C1 segment of cervical spinal cord (tissue), 14 donors: ENCODE measurements around the gene HEG1.

Experiments
- DNase-seq, 14 donors: peaks; one replicate each; lab custom pipeline; 2025; lab: John Stamatoyannopoulos, UW

The HEG1 gene

DNA sequence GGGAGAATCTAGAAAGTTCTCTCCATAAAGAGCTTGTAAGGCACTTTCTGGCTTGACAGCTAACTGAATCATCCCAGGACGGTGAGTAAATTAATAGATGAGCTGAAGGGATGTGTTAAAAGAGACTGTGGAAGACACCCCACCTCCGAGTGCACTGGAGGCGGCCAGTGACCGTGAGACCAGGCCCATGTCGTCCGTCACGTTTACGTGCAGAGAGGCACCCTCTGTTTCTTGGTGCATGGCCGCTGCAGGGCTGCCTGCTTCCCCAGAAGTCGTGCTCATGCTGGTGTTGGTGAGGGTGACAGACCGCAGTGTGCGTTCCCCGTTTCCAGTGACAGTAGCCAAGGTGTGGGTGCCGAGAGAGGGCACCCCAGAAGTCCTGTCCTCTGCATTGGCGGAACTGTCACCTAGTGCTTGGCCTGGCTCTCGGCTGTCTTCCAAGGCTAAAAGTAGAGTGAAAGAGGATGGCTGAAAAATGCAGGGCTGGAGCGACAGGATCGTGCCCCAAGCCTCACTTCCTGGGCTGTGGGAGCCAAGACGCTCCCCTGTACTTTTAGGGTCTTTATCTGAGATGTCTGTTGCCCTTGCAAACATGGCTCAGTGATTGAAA lies 41.1 kb downstream of the HEG1 start:
- DNase-seq: no peak

DNA sequence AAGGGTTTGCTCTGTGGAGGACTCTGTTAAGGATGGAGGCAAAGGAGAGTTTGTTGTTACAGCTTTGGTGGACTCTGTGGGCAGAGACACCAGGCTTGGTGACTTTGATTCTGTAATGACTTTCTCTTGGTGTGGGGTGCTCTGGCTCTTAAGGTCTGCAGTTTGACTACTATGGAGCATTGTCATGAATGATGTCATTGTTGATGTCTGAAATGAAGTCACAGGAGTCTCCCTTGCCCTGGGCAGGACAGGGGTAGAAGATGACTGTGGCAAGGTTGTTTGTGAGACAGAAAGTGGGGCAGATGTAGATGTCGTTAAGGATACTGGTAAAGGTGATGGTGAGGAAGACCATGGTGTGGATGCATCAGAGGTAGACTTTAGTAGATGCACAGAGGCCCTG lies 42.7 kb downstream of the HEG1 start:
- DNase-seq: no peak

DNA sequence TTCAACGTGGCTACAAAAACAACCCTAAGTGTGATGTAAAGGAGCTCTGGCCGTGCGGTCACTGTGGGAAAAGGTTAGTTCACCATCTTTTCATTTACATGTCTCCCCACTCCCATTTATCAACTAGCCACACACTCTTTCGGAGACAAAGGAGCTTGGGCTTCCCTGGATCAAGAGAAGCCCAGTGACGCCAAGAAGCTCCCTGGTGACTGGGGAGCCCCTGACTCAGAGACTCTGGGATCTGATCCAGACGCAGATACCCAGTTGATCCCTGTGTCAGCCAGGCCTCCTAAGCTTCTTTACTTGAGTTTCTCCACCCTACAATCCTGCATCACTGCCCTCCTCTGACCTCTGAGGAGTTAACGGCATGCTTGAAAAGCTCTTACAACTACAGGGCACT lies 43.9 kb downstream of the HEG1 start:
- DNase-seq: peak in 1 of 14 donors; percentile 32

DNA sequence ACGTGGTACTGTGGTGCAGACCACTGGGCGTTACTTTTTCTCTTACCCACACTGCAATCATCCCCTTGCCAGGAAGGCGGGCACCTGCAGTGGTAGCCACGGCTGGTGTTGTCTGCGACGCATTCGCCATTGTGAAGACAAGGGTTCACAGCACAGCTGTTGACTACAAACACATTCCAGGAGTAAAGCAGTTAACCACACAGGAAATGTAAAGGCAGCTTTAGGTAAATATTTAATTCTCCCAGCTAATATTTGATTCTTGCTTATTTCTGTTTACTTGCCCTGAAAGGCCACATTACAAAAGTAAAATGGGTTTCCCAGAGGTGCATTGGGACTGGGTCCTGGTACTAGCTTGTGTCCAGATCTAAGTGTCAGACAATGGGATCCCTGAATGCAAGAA lies 45.4 kb downstream of the HEG1 start:
- DNase-seq: no peak

DNA sequence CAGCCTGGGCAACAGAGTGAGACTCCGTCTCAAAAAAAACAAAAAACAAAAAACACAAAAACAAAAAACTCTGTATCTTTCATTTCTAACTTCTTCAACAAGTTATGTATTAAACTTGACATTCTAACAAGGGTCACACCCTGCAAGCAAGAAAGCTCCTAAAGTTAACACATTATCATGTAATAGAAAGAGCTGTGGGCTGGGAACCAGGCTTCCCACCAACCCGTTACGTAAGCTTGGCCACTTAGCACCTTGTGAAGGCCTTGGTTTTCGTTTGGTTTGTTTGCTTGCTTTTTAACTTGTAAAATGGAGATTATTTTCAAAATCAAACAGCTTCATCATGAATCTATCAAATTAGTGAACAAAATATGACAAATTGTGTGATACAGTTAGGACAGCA lies 47.0 kb downstream of the HEG1 start:
- DNase-seq: no peak

DNA sequence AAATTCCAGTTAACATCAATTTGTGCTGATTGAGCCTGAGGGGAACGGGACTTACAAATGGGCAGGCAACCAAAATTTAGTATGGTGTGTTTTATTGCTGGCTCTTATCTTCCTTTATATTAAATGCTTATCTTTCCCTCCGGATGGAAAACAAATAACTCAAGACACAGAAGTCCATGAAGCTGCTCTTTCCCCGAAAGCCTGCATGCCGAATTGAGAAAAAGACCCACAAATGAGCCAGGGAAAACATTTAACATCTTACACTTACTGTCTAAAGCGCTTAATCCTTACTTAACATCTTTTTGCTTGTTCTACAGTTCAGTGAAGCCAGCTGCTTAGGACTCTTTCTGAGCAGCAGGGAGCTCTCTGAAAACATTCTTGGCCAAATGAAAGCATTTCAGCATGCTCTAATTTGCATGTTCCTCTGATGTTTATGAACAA lies 49.5 kb downstream of the HEG1 start:
- DNase-seq: no peak

DNA sequence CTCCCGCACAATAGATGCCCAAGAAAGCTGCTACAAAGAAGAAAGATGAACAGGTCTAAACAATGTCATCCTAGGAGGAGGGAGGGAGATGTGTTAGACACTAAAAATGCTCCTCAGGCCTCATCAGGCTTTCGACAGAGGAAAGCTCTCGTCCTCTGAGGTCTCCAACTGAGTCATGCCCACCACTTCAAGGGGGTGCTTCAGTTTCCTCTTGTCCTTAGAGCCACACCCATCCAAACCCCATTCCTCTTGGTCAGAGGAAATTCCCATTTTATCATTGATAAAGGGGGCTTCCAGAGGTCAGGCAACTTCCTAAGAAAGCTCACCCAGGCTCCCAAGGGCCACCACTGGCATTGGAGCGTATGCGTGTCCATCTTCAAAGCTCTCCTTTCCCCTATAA lies 50.1 kb downstream of the HEG1 start:
- DNase-seq: no peak

DNA sequence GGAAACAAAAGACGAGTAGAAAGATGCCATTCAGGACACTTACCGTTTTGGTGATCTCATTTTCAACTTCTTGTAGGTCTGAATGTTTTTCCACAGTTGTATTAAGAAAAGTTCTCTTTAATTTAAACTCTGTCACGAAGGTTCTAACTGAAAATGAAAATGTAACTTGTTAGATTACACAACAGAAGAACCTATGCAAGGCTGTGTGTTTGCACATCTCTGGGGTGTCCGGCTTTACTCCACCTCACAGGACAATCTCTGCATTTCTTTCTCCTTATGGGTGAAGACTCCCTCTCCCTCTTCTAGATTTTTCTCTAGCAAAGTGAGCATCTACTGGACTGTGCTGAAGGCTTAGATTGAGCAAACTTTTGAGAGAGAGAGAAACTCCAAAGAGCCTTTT lies 50.6 kb downstream of the HEG1 start:
- no peak for DNase-seq

DNA sequence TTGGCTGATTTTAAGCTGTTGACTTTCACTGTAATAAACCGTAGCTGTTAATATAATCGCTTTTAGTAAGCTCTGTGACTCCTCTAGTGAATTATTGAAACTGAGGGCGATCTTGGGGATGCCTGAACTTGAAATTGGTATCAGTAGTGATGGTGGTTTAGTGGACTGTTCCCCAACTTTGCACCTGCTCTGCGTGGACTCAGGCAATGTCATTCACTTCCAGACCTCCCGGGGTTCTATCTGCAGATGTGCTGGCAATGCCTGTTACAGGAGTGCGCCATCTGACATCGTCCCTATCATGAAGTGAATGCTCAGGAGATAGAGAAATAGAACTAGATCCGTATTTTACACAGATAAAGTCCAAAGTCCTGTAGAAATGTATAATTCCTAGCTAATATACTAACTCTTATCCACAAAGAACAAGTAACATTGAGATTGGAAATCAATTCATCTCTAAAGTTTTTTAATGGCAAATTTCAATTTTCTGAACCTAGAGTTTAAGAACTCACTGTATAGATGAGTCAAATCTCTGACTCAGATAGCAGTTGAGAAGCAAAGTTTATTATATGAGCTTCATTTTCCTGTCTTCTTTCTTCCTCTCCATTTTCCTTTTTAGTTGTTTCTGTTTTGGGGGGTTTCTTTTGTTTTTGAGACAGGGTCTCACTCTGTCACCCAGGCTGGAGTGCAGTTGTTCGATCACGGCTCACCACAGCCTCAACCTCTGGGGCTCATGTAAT lies 51.8 kb downstream of the HEG1 start:
- no peak for DNase-seq

DNA sequence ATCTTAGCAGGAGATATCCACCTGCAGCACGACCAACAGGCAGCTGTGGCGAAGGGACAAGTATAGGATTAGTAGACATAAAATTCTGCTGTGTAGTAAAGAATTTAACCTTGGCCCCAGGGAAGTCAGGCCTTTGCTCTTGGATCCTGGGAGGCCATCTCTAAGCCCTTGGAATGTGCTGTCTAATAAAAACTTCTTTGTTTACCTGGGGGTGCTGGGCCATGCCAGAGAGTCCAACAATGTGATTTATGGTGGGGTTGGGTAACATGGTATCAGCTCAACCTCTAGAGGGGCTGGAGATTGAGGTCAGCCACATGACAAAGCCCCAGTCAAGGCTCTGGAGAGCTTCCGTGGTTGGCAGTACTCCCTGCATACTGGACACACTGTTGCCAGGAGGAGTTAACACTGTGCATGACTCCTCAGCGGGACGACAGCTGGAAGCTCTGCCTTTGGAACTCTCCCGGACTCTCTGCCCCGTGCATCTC lies 52.4 kb downstream of the HEG1 start:
- peak in 4 of 14 donors; percentile 16 to 38 (median 34) for DNase-seq

DNA sequence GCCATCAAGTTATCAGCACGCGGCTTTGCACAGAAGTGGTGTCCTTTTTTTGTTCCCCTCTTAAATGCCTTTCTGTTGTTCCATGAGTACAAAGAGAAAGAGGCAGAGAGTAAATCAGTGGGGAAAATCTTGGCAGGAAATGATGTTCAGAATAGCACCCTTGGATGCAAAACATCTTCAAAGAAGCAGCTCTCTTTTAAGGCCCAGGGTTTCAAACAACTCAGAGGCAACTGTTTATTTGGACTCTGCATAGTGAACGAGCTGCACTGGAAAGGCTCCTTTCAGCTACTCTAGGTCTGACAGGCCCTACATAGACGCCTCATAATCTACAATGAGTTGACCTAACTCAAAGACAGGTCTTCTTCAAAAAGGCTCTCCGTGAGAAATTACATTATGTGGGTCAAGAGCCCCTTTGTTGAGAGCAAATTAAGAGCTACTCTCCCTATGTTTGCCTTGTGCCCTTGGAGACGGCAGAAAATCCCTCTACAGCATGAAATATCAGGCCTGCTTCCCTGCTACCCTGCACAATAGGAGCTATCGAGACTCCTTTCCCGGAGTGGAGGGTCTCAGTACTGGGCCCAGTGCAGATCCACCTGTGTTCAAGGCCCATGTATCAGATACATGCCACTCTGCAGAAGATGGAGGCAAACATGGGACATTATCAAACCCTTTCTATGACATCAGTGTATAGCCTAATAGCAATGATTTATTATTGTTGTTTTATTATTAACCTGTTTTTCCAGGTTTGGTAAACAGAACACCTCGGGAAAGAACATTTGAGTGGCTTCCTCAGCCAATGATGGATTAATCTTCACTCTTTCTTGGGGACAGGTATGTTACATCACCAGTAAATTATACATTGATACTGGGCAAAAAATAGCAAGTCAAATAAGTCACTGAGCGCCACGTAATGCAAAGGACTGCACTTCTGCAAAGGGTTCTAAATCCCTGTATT lies 53.1 kb downstream of the HEG1 start:
- no peak for DNase-seq

DNA sequence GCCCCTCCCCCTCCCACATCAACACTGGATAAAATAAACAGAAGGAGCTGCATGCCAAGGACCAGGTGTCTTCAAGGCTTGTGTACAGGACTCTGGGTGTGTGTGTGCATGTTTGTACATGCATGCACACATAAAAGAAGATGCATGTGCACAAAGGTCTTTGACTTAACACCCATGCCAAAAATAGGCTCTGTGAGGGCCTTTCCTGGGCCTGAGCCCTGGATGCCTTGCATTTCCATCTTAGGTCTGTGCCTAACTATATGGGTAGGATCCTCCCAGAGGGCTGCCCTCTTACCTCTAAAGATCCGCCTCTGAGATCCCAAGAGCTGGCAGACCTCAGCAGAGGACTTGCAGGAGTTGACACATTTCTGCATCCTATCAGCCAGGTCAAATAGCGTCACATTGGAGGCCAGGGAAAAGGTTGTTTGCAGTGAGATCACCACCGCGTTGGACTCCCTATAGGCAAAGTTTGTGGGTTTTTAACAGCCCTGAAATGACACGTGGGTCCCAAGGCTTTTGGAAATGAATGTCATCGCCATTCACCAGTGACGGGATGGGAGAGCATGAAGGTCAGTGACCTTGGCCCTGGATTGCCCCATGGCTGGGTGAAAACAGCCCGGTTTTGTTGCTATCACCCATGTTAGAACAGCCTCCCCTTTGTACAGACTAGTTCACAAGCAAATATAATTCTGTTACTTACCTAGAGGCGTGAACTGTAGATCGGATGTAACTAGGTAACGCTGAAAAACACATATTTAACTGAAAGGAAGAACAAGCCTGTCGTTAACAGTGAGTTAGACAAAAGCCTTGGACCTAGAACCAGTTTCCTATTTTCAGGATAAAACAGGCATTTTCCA lies 54.0 kb downstream of the HEG1 start:
- DNase-seq: no peak

DNA sequence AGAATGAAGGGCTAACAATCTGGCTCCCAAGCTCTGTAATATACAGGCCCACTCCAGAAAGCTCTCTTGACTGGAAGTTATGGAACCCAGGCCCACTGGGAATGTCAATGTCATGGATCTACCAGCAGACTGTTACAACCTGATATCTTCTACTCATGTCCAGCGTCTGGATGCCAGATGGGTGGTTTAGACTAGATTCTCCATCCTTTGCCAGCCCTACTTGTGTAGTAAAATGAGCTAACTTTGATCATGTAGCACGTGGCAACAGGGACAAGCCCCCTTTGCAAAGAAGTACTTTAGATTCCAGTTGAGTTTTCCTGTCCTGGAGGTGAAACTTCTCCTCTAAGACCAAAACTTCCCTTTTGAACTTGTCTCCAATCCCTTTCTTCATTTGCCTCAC lies 55.1 kb downstream of the HEG1 start:
- no peak for DNase-seq

DNA sequence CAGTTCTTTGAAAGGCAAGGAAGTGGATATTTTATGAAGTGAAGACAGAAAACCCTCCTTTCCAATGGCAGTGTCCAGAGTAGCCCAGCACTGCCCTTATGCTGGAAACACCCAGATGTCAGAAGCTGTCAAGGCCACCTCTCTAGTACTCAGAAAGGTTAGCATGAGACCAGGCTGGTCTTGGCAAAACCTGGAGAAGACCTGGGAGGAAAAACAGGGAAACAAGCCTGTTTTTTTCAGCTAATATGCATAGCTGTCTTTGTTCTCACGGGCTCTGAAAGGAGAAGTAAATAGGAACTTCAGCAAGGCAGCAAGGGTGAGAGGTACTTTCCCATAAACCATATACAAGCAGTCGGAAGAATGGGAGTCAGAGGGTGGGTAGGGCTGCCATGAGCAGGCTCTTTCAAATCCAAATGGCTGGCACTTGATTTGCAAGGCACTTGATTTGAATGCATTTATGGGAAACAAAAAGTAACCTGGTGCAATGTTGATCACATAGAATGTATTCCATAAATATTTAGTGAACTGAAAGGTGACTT lies 55.8 kb downstream of the HEG1 start:
- no peak for DNase-seq

DNA sequence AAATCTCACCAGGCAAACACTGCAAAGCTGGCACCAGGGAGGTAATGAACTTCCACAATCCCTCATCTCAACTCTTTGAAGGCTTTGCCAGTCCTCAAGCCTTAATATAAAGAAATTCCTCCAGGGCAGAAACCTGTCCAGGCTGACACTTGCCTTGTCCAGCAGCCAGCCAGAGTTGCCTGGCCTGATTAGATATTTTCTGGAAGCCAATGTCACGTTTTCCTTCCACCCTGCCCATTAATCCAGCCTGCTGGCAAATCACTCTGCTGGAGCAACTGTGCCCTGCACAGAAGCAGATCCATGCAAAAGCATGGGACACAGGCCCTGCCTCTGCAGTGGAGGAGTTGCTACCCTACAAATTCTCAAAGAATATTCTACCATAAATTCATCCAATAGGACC lies 56.5 kb downstream of the HEG1 start:
- no peak for DNase-seq

DNA sequence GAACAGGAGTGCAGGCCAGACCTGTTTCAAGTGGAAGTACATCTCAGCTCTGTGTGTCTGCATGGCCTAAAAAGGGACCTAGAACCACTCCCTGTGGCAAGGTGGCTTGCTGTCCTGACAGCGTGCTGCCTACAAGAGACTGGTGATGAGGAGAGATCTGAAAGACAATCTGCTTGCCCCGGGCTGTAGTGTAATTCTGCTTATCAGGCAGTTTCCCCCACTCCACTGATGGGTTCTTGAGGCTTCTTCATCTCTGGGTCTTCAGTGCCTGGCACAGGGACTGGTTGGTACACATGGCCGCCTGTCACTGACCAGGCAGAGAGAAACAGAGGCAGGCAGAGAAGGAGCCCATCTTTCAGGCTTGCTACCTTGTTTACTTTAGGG lies 57.6 kb downstream of the HEG1 start:
- no peak for DNase-seq

DNA sequence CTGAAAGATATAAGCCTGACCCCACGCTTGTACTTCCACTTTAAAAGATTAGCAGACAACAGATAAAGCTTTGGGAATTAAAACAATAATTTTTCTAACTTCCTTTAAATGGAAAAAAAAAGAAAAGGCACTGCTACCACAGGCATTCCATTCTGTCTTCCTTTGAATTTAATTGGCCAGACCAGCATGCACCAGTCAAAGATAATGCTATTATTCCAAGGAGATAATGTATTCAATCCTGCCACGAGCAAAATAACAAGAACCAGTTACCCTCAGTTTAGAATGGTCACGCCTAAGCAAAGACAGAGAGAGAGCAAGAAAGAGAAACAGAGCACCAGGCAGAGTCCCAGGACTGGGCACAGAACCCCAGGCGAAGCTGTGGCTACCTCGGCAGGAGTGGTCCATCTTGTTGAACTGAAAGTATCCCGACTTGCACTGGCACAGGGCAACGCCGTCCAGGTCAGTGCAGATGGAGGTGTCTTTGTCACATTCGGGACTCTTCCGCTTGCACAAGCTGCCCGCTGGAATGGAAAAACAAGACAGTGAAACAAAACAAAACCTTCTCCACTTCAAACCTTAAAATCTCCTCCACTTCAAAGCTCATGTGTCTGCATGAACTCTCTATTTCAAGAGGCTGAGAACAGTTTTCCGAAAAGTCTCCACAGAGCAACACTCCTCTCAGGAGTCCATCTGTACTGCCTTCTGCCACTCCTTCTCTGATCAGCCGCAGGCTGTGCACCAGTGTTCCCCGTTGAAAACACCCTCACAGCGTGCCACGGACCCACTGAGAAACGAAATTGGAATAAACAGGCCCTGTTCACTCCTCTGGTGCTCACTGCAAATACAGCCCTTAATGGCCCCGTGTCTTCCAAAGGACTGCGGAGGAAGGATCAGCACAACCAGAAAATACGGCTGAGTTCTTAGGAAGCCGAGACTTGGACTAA lies 58.2 kb downstream of the HEG1 start:
- DNase-seq: peak in 1 of 14 donors; percentile 40

DNA sequence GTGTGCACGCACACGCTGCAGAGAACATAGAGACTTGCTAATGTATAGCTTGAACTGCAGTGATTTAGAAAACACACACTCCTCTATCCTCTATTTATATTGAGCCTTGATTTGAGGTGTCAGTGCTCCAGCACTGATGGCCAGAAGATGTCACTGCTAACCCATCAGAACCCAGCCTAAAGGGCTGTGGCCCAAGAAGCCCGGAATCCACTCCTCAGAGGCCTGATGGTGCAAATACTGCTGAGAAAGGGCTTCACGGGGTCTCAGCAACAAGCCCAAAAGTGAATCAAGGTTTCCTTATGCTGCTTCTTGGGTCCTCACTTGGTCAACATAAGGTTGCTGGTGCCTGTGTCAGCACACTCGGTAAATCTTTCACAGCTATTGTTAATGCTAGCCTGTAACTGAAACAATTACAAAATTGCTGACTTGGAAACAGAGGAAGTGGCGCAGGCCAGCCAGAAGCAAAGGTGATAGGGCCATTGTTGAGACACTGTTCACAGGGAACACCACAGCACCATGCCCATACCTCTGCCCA lies 60.3 kb downstream of the HEG1 start:
- peak in 10 of 14 donors; percentile 5 to 60 (median 50) for DNase-seq

DNA sequence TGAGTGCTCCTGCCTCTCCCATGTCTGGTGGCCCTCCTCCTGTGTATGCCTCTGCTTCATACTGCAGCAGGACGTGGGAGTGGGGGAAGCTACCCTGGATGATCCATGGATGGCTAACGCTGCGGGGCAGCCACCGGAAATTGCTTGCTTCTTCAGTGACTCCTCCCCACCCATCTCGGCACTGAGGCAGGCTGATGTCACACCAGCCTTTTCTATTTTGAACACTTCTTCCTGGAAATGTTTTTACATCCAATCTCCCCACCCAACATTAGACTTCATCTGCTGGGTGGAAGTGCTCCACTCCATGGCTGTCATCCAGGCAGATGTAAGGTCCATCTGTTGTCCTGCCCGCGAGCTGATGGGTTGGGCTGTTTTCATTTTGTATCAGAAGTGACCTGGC lies 62.3 kb downstream of the HEG1 start:
- no peak for DNase-seq

DNA sequence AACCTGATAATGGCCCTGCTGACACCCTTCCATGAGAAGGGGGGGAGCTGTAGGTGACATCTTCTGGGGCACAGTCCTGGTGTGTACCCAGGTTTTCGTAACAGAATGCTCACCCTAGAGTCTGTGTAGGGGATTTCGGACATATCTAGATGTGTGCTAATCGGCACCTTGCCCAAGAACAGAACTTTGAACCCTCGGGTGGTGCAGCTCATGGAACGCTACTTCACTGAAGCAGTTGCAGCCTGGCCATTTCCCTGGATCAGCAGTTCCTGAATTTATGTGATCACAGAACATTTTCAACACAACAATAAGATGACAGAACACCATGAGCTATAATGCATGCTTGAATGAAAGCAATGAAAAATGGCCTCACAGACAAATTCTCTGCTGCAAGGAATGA lies 63.8 kb downstream of the HEG1 start:
- DNase-seq: no peak
